H54 (cell line): ENCODE measurements around the gene HAVCR1.

Experiments
- DNase-seq: peaks from one replicate; pipeline ENCODE4 v3.0.0; 2011; ENCODE audit warnings: low spot score, mixed read lengths; ENCODE audit not compliant: insufficient read length
- FAIRE-seq: peaks from 3 replicates; lab custom pipeline; 2011; peaks lifted over from hg19 to GRCh38; lab: Jason Lieb, UNC
- POLR2A ChIP-seq: IDR thresholded peaks from 2 replicates; pipeline ENCODE4 v1.6.1; 2011; ENCODE audit warnings: low read depth, mild to moderate bottlenecking, low read length

Gene HAVCR1

GRCh38 chr5:156991714-156992113, 67.2 kb downstream of the HAVCR1 start:
- no peak for DNase-seq
- TF ChIP-seq POLR2A, result no peak
- no peak for FAIRE-seq

- no peak for DNase-seq
- no peak for FAIRE-seq
- TF ChIP-seq POLR2A, result no peak
Observed at GRCh38 chr5:156984064-156984463, 74.9 kb downstream of the HAVCR1 start.

GRCh38 chr5:156981481-156981880, 77.4 kb downstream of the HAVCR1 start:
- no peak for FAIRE-seq
- DNase-seq, result no peak

More at GRCh38 chr5:156981481-156981880, 77.4 kb downstream of the HAVCR1 start:
- TF ChIP-seq POLR2A, result no peak
